Small intestine (tissue), 7 donors: ENCODE measurements around the gene LYRM9. TPM values are rescaled to one million over a fixed set of nuclear protein-coding genes. Genes with fewer than 3 reads are reported as not detected.
A peak's percentile ranks its signal among the peaks of the same experiment; 100 is the strongest.
"Not testable (repeated sequence)": the region's sequence is repeated elsewhere in the genome, so short reads cannot be mapped to it uniquely, and the experiment has no call there.

Experiments used
- DNase-seq, 2 donors: peaks; one replicate each; pipeline versions ENCODE4 v3.0.0 to v3.0.0-alpha.2; 2013
- FAIRE-seq: peaks from 2 replicates; lab custom pipeline; 2012; peaks lifted over from hg19 to GRCh38; lab: Jason Lieb, UNC
- H3K27ac ChIP-seq, 3 donors: one replicate each; pipeline ENCODE4 v1.5.1; 2013; ENCODE audit warnings: low read length in 2 of 3, mild to moderate bottlenecking in 2 of 3, control low read depth in 1 of 3, inconsistent platforms in 1 of 3, low read depth in 1 of 3, moderate library complexity in 1 of 3
- H3K27me3 ChIP-seq, 3 donors: one replicate each; pipeline ENCODE4 v1.6.1; 2013; ENCODE audit warnings: low read length in 3 of 3, inconsistent platforms in 1 of 3; ENCODE audit not compliant: control insufficient read depth in 3 of 3, insufficient read depth in 3 of 3
- H3K36me3 ChIP-seq, 3 donors: one replicate each; pipeline ENCODE4 v1.6.1; 2013; ENCODE audit warnings: low read length in 3 of 3, inconsistent platforms in 1 of 3, low read depth in 1 of 3, mild to moderate bottlenecking in 1 of 3, moderate library complexity in 1 of 3; ENCODE audit not compliant: control insufficient read depth in 3 of 3, insufficient read depth in 2 of 3
- H3K4me1 ChIP-seq, 3 donors: one replicate each; pipeline ENCODE4 v1.6.1; 2013; ENCODE audit warnings: low read length in 2 of 3, inconsistent platforms in 1 of 3, low read depth in 1 of 3, mild to moderate bottlenecking in 1 of 3, moderate library complexity in 1 of 3; ENCODE audit not compliant: control insufficient read depth in 3 of 3, insufficient read depth in 2 of 3
- H3K4me3 ChIP-seq, 3 donors: one replicate each; pipeline ENCODE4 v1.5.1; 2013; ENCODE audit warnings: low read length in 3 of 3, control low read depth in 1 of 3, inconsistent platforms in 1 of 3, low read depth in 1 of 3, mild to moderate bottlenecking in 1 of 3, moderate library complexity in 1 of 3
- H3K9me3 ChIP-seq, 2 donors: one replicate each; pipeline ENCODE4 v1.6.1; 2013; ENCODE audit warnings: low read depth in 1 of 2, low read length in 1 of 2; ENCODE audit not compliant: control insufficient read depth in 2 of 2, insufficient read depth in 1 of 2
- WGBS, 3 donors: extraction: QIAGEN DNeasy Blood & Tissue Kit; methylation state at CpG; one replicate each; pipeline ENCODE4 v1.1.7; 2013; 5-methylcytosine and 5-hydroxymethylcytosine counted together
- polyA plus RNA-seq, 4 donors: library from polyadenylated mRNA; stranded (reverse) in 3 of 4; unstranded in 1 of 4; fragments of 200-250 nt in 3 of 4; fragments of 120-200 nt in 1 of 4; gene quantifications; one replicate each; pipeline versions ENCODE4 v1.2.1 to v1.2.3, GENCODE V29; 2013
- donor health status: healthy with polysubstance abuse.
- donor health status: control.
- donor health status: control.
- donor health status: Bipolar disorder and iron deficiency.
- donor health status: healthy.

LYRM9 gene
- polyA plus RNA-seq, 4 donors = 4.0 to 16.5 (median 9.4) TPM

- DNase-seq (peak in 1 of 2 donors; percentile 30), FAIRE-seq (no peak)
- Histone ChIP-seq H3K9me3 (peaks cover 0 to 10% of the 10 kb centered on the region in 2 donors), H3K4me1 (peaks cover 0 to 22% (median 3%) of the 10 kb centered on the region in 3 donors), H3K27ac (no peak overlapping the region), H3K36me3 (no peaks in the 10 kb centered on the region), H3K27me3 (no peaks in the 10 kb centered on the region), H3K4me3 (no peak overlapping the region)
- 79 to 80% (median 80%) methylated on average over 3 of the region's 3 CpGs for WGBS, 3 donors
Observed at GRCh38 chr17:27848931-27849330, 44.2 kb downstream of the LYRM9 start.

- Histone ChIP-seq H3K4me1 (peaks cover 0 to 22% (median 3%) of the 10 kb centered on the region in 3 donors), H3K9me3 (peaks cover 0 to 10% of the 10 kb centered on the region in 2 donors), H3K27ac (peak overlapping the region; percentile 45 to 86 (median 59)), H3K4me3 (peak overlapping the region in 1 of 3 donors; percentile 30)
- not testable (repeated sequence) for FAIRE-seq, H3K27me3 ChIP-seq, DNase-seq, H3K36me3 ChIP-seq
- WGBS, 3 donors = 60 to 84% (median 72%) methylated on average over 11 of the region's 11 CpGs
Observed at GRCh38 chr17:27846808-27847307, 46.3 kb downstream of the LYRM9 start.

- peak overlapping the region; percentile 69 to 86 (median 76) for H3K27ac ChIP-seq
- 17 to 47% (median 22%) methylated on average over 23 of the region's 23 CpGs for WGBS, 3 donors
- FAIRE-seq = no peak
Observed at GRCh38 chr17:27846042-27846655, 47.0 kb downstream of the LYRM9 start.

GRCh38 chr17:27845264-27846041 is 47.7 kb downstream of the LYRM9 start:
- Histone ChIP-seq H3K9me3 (peaks cover 0 to 10% of the 10 kb centered on the region in 2 donors), H3K36me3 (no peaks in the 10 kb centered on the region), H3K27ac (peak overlapping the region; percentile 68 to 76 (median 69)), H3K27me3 (no peaks in the 10 kb centered on the region), H3K4me1 (peaks cover 0 to 22% (median 6%) of the 10 kb centered on the region in 3 donors), H3K4me3 (no peak overlapping the region)
- WGBS, 3 donors = 17 to 43% (median 34%) methylated on average over 13 of the region's 13 CpGs
- DNase-seq (peak; percentile 93 to 98), FAIRE-seq (peak; percentile 98)

More at GRCh38 chr17:27846042-27846655, 47.0 kb downstream of the LYRM9 start:
- no peaks in the 10 kb centered on the region for H3K36me3 ChIP-seq
- peaks cover 0 to 10% of the 10 kb centered on the region in 2 donors for H3K9me3 ChIP-seq
- H3K4me1 ChIP-seq = peaks cover 0 to 22% (median 3%) of the 10 kb centered on the region in 3 donors
- peak overlapping the region in 1 of 3 donors; percentile 30 for H3K4me3 ChIP-seq
- no peaks in the 10 kb centered on the region for H3K27me3 ChIP-seq
- DNase-seq = peak in 1 of 2 donors; percentile 59

- no peaks in the 10 kb centered on the region for H3K9me3 ChIP-seq
- H3K4me1 ChIP-seq = peaks cover 0 to 7% (median 6%) of the 10 kb centered on the region in 3 donors
- no peak overlapping the region for H3K27ac ChIP-seq
- no peaks in the 10 kb centered on the region for H3K36me3 ChIP-seq
- DNase-seq (no peak), FAIRE-seq (no peak)
- 82 to 91% (median 86%) methylated on average over 1 of the region's 1 CpG for WGBS, 3 donors
- H3K4me3 ChIP-seq = no peak overlapping the region
- no peaks in the 10 kb centered on the region for H3K27me3 ChIP-seq
Observed at GRCh38 chr17:27840688-27841087, 52.5 kb downstream of the LYRM9 start.

- H3K9me3 ChIP-seq, H3K27me3 ChIP-seq, H3K4me3 ChIP-seq, H3K36me3 ChIP-seq, FAIRE-seq, H3K27ac ChIP-seq, DNase-seq, H3K4me1 ChIP-seq: not testable (repeated sequence)
- WGBS, 3 donors = no CpG with 5 or more reads among the region's 1 CpG
Observed at GRCh38 chr17:27840406-27840678, 52.8 kb downstream of the LYRM9 start.

- not testable (repeated sequence) for DNase-seq, H3K36me3 ChIP-seq, H3K9me3 ChIP-seq, H3K27me3 ChIP-seq, FAIRE-seq, H3K4me3 ChIP-seq, H3K27ac ChIP-seq, H3K4me1 ChIP-seq
- WGBS, 3 donors = 4 to 40% (median 36%) methylated on average over 1 of the region's 4 CpGs
Observed at GRCh38 chr17:27839571-27840405, 53.4 kb downstream of the LYRM9 start.

- H3K4me3 ChIP-seq, H3K36me3 ChIP-seq, H3K9me3 ChIP-seq, FAIRE-seq, H3K4me1 ChIP-seq, H3K27ac ChIP-seq, H3K27me3 ChIP-seq, DNase-seq: not testable (repeated sequence)
- WGBS, 3 donors = 29 to 66% (median 42%) methylated on average over 2 of the region's 3 CpGs
Observed at GRCh38 chr17:27838607-27839006, 54.6 kb downstream of the LYRM9 start.
